HL-60 (cell line): ENCODE data around the gene STAT4.

ENCODE experiments used
- DNase-seq, 2 experiments: peaks; one replicate each; pipeline ENCODE4 v3.0.0-alpha.2; 2010 to 2020; ENCODE audit warnings: low read depth in 1 of 2, low spot score in 1 of 2
- H3K27ac ChIP-seq: fragments of 250-450 bp; sonication (Bioruptor Pico); replicated peaks from 2 replicates; pipeline ENCODE4 v1.5.1; 2020; ENCODE audit warnings: mild to moderate bottlenecking, moderate library complexity
- H3K27me3 ChIP-seq: fragments of 250-450 bp; sonication (Bioruptor Pico); 2 replicates; pipeline ENCODE4 v1.5.1; 2021; ENCODE audit warnings: mild to moderate bottlenecking, moderate library complexity; ENCODE audit not compliant: insufficient read depth, poor library complexity, severe bottlenecking
- H3K4me3 ChIP-seq: replicated peaks from 2 replicates; pipeline ENCODE4 v1.5.1; 2011; ENCODE audit warnings: mild to moderate bottlenecking, control low read depth, low read length; ENCODE audit not compliant: insufficient read depth
- CTCF ChIP-seq: IDR thresholded peaks from one replicate; pipeline ENCODE4 v1.5.1; 2011; ENCODE audit warnings: low read length, control low read depth, inconsistent platforms; ENCODE audit not compliant: insufficient read depth
- GABPA ChIP-seq: IDR thresholded peaks from 2 replicates; pipeline ENCODE4 v1.6.1; 2012; ENCODE audit warnings: low read depth
- POLR2AphosphoS5 ChIP-seq: IDR thresholded peaks from 2 replicates; pipeline ENCODE4 v1.6.1; 2012; ENCODE audit warnings: low read depth
- REST ChIP-seq: IDR thresholded peaks from 2 replicates; pipeline ENCODE4 v1.6.1; 2012; ENCODE audit warnings: low read depth; ENCODE audit not compliant: insufficient replicate concordance
- SPI1 ChIP-seq: IDR thresholded peaks from 2 replicates; pipeline ENCODE4 v1.6.1; 2012; ENCODE audit warnings: low read depth, mild to moderate bottlenecking, borderline replicate concordance

STAT4 gene

GRCh38 chr2:191183516-191183915, 32.7 kb upstream of the STAT4 start:
- TF ChIP-seq CTCF (no peak), REST (no peak), SPI1 (no peak), GABPA (no peak), POLR2AphosphoS5 (no peak)
- no peak overlapping the region for H3K27ac ChIP-seq
- H3K4me3 ChIP-seq = no peak overlapping the region
- no peaks in the 10 kb centered on the region for H3K27me3 ChIP-seq
- no peak for DNase-seq

GRCh38 chr2:191183081-191183480, 32.3 kb upstream of the STAT4 start:
- DNase-seq = no peak
- H3K4me3 ChIP-seq = no peak overlapping the region
- TF ChIP-seq REST = no peak
- TF ChIP-seq SPI1 = no peak
- no peak for TF ChIP-seq GABPA
- TF ChIP-seq CTCF = no peak
- TF ChIP-seq POLR2AphosphoS5 = no peak
- H3K27me3 ChIP-seq = no peaks in the 10 kb centered on the region
- no peak overlapping the region for H3K27ac ChIP-seq

GRCh38 chr2:191180713-191181112, 29.9 kb upstream of the STAT4 start:
- H3K27ac ChIP-seq = no peak overlapping the region
- DNase-seq = no peak
- H3K4me3 ChIP-seq = no peak overlapping the region
- TF ChIP-seq POLR2AphosphoS5 (no peak), REST (no peak), CTCF (no peak), GABPA (no peak), SPI1 (no peak)
- no peaks in the 10 kb centered on the region for H3K27me3 ChIP-seq
